ENCODE measurements around the gene COL1A2.

Gene COL1A2

DNA sequence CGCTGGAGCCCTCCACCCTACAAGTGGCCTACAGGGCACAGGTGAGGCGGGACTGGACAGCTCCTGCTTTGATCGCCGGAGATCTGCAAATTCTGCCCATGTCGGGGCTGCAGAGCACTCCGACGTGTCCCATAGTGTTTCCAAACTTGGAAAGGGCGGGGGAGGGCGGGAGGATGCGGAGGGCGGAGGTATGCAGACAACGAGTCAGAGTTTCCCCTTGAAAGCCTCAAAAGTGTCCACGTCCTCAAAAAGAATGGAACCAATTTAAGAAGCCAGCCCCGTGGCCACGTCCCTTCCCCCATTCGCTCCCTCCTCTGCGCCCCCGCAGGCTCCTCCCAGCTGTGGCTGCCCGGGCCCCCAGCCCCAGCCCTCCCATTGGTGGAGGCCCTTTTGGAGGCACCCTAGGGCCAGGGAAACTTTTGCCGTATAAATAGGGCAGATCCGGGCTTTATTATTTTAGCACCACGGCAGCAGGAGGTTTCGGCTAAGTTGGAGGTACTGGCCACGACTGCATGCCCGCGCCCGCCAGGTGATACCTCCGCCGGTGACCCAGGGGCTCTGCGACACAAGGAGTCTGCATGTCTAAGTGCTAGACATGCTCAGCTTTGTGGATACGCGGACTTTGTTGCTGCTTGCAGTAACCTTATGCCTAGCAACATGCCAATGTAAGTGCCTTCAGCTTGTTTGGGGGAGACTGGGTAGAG, at the start of gene COL1A2:
Gene COL1A2 (plus strand): TSS at position 459 of the 704 bp plus-strand sequence. CDS start 137 bp downstream, at position 596.
- no peak for DNase-seq

DNA sequence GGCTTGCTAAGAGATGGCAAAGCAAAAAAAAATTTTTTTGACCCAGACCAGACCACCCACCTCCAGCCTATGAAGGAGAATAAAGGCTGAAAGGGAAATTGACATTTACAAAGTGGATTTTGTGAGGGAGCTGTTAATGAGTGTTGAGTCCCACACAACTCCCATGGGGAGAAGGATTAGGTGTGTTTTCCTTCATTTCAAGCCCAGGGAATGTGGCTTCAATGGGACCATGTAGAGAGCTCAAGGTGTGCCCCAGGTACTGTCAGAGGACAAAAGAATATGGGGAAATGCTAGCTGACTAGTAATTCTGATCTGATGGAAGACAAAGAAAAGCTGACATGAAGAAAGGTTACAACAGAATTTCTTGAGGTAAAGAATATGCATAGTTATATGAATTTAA, 48.8 kb upstream of the COL1A2 start:
- DNase-seq: no peak

DNA sequence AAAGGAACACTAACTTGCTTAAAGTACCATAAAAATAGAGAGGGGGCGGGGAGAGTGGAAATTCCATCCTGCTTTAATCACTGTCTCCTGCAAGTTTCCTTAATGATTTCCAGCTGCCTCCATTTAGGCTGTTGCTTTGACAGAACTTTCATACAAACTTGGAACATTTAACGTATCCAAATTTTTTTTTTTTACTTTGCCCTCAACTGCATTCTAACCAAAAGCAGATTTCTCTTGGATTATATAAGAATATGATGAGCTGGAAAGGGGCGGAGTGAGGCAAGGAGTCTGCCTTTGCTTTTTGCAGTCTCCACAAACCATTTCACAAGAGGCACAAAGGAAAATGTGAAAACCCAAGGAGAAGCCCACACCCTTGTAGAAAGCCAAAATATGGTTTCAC, 46.6 kb upstream of the COL1A2 start:
- no peak for DNase-seq

DNA sequence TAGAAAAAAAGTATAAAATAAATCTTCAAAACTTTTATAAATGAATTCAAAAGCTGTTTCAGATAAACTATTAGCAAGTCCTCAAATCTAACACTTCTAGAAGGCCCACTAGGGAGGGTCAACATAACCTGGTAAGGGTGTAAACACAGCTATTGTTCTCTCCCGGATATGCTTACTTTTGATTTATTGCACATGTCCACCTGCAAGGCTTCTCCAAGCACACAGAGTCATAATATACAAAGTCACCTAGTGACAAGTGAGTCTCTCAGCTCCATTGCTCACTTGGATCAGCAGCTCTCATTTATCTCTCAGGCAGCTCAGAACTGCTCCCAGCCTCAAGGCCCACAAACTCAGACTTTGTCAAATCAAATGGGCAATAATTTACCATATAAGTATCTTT, 44.0 kb upstream of the COL1A2 start:
- DNase-seq: no peak

DNA sequence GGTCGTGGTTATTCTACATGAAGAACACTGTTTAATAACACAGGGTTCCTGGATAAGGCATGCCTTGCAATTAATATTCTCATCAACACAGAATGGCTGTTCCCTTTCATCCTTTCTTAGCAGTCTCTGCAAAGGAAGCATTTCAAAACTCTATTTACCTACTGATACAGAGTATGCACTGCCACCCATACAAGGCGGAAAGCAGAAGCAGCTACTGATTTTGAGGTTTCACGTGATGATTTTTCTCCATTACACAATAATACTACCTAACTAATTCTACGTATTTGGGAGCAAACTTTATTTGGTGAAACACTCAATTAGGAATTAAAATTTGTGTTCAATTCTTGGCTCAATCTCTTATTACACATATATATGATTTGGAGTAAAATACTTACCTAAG, 43.0 kb upstream of the COL1A2 start:
- no peak for DNase-seq

DNA sequence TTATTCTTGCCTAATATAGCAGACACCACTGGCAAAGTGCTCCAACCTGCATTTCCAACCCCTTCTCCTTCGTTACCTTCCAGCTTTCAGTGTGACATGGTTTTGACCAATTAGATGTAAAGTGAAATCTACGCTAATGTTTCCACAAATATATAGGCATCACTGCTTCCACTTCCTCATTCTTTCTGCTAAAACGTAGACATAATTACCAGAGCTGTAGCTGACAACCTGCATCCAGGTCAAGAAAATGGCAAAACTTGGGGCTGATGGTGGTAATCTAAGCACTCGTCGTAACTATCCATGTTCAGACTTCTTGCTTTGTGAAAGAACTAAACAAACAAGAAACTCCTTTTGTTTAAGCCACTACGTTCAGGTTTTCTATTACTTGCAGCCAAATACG, 41.8 kb upstream of the COL1A2 start:
- DNase-seq: no peak

DNA sequence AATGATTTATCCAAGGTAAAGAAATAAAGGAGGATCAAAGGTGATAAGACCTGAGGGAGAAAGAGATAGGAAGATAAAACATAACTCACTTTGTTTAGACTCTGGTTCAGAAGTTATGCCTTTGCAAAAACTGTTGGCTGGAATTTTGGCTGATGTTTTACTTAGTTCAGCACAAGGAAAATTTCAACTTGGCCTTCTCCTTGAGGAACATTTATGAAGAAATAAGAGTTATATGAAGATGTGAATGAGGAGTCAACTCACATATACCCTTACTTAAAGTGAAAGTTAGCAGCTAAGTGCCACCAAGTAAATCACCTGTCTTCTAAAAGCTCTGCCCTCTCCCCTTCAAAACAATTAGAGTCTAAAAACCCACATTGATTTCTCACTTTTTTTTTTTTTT, 39.7 kb upstream of the COL1A2 start:
- DNase-seq: no peak

DNA sequence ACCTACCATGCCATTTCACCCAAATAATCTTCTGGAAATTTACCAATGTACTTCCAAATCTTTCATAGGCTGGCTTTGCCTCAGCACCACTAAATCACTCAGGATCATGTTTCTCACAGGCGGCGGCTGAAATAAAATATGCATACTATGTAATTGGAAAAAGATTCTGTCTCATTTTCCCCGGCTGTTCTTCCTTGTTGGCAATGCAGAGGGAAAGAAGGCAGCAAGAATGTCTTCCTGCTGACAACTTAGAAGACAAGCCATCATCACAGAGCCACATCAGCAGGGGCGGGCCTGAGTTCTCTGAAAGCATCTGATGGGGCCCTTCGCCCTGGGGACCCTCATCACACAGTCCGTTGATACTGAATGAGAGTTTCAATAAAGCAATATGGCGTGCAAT, 39.2 kb upstream of the COL1A2 start:
- no peak for DNase-seq

DNA sequence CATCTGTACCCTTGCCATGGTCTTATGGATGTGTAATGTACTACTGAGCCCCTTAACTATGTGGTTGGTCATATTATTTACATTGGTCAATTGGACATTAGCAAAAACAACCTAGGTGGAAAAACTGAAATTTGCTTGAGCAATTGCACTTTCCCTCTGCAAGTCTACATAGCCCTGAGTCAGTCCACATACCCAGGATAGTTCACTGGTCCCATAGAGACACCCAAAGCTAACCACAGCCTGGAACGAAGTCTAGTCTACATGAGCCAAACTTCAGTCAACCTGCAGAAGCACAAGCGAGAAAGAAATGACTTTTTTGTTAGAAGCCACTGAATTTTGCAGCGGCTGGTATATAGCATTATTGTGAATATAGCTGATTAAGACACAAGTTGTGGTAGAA, 37.6 kb upstream of the COL1A2 start:
- DNase-seq: no peak

DNA sequence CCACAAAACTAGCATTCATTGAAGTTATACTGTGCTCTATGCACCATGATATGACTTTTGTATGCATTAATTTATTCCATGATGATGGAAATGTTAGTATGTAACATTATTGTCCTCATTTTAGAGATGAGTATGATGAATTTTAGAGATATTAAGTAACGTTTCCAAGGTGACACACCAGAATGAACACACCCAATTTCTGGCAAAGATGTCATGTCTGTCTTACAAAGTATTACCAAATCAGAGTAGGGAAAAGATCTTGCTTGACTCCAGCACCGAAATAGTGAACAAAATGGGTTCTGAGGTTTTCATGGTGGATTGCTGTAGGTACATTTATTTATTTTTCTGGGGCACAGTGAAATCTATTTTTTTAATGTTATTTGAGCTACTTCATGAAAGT, 33.8 kb upstream of the COL1A2 start:
- DNase-seq: no peak

DNA sequence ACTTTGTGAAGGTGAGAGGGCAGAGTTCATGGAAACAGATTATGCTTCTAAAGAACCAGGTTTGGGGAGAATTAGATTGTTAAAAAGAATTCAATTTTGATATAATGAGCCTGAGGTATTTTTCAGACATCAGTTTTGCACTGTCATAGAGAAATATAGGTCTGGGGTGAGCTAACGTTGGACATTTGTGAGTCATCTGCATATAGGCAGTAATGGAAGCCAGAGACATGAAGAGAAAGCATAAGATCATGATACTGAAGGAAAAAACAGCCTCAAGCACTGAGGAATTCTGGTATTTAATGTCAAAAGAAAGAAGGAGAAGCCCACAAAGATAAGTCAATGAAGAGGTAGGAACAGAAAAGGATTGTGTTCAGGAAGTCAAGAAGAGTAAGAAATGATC, 32.4 kb upstream of the COL1A2 start:
- DNase-seq: no peak

DNA sequence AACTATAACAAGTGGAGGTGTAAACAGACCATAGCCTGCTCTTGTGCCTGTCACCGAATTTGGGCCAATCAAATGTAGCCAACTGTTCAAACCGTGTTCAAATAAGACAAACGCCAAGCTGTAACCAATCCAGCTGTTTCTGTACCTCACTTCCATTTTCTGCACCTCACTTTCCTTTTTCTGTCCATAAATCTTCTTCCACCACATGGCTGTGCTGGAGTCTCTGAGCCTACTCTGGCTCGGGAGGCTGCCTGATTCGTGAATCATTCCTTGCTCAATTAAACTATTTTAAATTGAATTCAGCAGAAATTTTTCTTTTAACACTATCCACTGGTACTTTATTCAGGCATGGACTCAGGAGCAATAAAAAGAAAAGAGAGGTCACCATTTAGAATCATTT, 29.9 kb upstream of the COL1A2 start:
- no peak for DNase-seq

DNA sequence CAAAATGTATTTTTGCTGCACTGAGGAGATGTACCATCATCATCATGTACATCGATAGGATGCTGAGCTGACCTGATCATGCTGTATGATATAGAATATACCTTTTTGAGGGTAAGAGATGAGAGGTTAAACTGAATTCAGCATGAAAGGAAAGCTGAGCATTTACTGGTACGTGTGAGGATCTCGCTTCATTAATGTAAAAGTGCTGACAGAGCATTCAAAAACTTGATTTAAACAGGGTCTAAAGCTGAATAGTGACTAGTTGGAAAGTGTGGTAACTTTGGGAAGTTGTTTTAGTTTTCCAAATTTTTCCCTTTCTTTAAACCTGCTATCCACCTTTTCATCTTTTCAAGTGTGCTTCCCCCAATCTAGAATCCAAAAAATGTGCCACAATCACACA, 28.5 kb upstream of the COL1A2 start:
- DNase-seq: no peak

DNA sequence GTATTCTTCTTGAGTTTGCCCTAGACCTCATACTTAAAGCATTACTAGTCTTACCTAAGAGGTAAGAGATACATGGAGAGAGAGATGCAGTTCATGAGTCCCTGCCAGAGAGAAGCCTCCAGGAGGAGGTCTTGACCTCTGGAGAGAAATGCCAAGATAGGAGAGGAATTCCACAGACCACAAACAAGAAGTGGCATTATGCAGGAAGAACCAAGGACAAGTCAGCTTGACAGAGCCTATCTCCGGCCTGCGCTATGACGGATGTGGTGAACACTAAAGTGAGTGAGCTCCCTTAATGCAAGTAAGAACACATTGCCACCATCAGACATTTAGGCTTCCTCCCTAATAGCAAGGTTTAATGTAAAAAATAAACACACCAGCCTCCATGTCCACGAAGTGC, 27.9 kb upstream of the COL1A2 start:
- DNase-seq: no peak

DNA sequence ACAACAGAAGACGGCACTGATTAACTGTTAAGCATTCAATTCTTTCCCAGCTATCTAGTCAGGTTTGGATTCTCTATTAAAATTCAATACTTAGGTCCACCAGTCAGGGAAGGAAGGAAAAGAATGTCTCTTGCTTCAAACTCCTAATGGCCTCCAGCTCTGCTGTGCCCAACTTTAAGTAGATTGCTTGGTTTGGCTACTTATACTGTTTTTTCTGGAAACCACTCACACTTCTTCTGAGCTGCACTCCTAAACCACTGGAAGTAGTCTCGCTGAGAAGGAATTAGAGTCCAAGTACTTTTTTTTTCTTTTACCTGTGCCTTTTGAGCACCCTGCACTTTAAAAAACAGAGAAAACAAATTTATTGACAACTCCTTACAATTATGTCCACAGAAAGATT, 26.7 kb upstream of the COL1A2 start:
- no peak for DNase-seq

DNA sequence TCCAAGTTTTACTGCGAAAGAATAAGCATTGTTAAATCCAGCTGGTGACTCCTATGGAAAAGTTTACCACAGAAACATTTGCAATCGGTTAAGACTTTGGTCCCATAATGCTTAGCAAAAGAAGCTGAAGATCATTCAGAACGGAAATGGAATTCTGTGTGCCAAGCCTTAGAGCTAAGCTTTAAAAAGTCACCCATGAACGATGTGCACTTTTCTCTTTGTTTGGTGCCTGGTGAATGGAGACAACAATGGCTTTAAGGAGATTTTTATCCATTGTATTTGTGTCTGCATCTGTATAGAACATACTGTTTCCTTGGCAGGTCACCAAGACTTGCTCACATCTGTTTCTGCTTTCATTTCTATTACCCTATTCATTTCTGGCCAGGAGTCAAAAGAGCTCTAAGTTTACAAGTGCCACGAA, 26.3 kb upstream of the COL1A2 start:
- DNase-seq: no peak

DNA sequence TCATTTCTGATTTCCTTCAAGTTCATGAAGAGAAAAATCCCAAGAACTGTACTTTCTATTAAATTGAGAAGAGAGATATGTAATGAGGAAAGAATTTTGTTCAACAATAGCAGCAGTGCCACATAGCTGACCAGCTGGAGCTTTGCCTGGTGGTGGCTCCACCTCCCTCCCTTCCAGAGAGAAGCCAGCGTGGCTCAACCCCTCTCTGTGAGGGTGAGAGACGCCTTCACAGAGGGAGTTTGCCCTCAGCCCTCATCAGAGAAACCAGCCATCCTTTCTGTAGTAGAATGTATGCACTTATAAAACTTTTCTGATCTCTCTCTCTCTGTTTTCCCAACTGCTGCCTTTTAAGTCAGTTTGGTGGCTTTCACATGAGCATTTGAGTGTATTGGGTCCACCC, 20.5 kb upstream of the COL1A2 start:
- no peak for DNase-seq

DNA sequence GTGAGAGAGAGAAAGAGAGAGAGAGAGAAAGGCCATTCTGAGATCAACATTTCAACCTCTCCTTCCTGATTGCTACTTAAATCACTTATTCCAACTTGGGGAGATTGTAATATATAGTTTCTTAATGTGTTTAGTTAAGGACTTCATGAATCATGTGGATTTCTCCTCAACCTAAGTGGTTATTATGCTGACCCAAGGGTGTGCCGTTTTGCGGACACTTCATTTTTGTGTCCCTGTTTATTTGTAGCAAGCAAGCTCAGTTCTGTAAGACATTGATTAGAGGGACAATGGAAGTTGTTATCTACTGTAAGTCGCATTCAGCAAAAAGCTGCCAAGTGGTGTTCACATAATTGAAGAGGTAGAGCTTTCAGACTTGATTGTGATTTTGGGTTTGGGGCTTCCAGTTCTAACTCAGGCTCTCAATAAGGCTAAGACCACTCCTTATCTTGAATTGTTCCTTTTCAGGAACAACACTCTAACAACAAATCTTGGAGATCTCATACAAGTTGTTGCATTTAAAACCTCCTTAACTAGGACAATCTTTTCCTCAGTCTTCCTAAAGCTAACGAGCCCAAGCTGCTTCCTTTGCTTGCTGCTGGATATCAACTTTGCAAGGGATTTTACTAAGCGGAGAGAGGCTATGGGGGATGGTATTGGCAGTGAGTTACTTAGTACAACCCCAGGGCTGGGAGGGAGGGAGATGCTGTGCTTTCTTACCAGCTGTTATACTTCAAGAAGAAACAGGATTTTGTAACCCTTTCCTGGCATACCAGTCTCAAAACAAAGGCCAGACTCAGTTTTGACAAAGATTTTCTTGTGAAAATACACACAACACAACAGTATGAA, 19.8 kb upstream of the COL1A2 start:
- DNase-seq: no peak

DNA sequence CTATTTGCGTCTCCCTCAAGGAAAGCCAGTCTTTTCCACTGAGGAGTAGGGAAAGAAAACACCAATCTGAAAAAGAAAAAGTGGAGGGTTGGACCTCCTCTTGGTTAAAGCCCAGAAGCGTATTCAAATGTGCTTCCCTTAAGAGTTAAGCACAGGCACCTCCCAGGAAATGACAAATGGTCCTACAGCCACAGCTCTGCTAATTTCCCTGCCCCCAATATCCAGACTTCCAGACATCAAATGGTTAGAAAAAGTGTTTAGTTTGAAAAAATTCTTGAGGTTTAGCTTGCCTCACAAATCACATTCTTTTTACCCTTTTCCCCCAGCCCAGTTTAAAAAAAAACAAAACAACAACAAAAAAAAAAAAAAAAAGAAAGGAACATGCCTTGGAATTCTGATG, 19.0 kb upstream of the COL1A2 start:
- no peak for DNase-seq

DNA sequence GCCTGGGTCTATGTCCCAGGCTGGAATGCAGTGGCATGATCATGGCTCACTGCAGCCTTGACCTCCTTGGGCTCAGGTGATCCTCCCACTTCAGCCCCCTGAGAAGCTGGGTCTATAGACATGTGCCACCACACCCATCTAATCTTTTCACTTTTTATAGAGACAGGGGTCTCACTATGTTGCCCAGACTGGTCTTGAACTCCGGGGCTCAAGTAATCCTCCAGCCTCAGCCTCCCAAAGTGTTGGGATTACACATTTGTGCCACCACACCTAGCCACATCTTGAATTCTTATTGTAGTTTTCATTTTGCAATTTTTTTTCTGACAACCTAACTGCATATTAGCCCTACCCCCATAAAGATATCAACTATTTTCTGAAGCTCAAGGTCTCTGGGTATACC, 18.4 kb upstream of the COL1A2 start:
- DNase-seq: no peak

DNA sequence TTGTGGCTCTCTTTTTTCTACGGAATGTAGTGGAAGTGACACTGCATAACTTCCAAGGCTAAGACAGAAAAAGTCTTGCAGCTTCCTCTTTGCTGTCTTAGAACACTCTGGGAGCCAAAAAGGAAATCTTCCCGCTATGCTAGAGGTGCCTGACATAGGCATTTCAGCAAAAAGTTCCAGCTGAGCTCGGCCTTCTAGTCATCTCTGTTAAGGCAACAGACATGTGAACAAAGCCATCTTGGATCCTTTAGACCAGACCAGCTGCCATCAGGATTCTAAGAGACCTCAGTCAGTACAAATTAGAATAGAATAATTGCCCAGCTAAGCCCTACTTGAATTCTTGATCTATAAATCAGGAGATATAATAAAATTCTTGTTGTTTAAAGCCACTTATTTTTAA, 16.3 kb upstream of the COL1A2 start:
- DNase-seq: no peak

DNA sequence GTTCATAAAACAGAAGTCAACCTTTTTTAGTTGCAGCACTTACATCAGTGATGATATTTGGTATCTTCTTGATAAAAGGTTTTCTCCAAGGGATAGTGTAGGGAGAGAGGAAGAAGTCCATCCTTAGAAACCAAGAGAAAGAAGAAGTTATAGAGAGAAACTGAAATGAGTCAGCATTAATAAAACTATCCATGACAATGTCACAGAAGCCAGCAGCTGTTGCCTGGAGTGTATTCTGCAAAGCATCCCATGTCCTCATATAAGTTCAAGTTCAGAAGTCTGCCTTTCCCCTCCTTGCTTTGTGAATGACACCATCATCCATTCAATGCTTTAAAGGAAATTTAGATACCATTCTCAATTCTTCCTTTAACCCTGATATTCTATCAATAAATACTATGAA, 14.4 kb upstream of the COL1A2 start:
- no peak for DNase-seq

DNA sequence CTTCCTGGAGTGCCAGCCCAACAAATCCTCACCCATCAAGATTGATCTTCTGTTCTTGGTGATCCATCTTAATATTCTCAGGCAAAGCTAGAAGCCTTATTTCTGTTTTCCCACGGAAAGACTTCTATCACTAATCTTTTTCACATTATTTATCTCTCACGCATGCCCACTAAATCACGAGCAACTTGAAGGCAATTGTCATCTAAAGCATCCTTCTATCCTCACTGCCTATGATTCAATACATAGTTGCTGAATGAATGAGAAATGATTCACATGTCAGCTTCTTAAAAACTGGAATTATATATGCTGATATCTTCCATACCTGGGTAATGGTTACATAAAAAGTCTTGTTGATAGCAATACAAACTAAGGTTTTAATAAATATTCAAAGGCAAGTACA, 12.6 kb upstream of the COL1A2 start:
- no peak for DNase-seq

DNA sequence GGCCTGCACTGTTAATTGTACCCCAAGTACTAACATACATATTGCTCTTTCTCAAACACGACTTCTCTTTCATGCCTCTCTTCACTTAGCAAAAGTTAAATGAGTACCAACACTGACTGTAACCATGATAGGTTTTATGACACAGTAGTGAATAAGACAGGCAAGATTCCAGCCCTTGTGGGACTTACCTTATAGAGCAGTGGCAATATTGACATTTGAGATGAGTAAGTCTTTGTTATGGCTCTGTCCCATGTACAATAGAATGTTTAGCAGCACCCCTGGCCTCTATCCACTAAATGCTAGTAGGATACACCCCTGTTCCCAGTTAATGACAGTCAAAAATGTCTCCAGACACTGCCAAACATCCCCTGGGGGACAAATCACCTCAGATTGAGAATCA, 11.9 kb upstream of the COL1A2 start:
- DNase-seq: no peak

DNA sequence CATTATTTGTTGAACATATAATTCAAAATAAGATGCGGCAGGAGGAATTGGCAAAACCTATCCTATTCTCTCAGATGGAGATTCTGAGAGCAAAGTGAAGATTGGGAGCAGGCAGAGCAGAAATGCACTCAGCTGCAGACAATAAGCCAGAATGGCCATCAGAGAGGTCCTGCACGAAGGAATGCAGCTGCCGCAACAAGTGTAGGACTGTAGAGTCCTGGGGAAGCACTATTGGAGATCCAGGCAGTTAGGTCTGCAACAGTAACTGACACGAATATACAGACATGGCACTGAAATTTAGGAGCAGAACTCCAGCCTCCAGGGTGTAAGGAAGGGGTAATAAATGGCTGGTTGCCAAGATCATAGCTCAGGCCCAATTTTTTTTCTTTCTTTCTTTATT, 10.4 kb upstream of the COL1A2 start:
- no peak for DNase-seq

Data from SW 1271 (cell line).